ENCODE data around the gene PHACTR3. TPM values are rescaled to one million over a fixed set of nuclear protein-coding genes. Genes with fewer than 3 reads are reported as not detected.
A peak's percentile ranks its signal among the peaks of the same experiment; 100 is the strongest.

PHACTR3 gene
- total RNA-seq, 1 experiment from 2014 or later, result not detected

GRCh38 chr20:59603176-59603575, 1.2 kb upstream of the PHACTR3 start:
- no peaks in the 10 kb centered on the region for H3K79me2 ChIP-seq (ENCODE audit: insufficient read depth, low read length)
- peaks cover 47% of the 10 kb centered on the region for H3K27me3 ChIP-seq (ENCODE audit: insufficient read depth, low read length)
- TF ChIP-seq CTCF (conservative IDR thresholded peaks at IDR 0.05), result no peak
- H3K9ac ChIP-seq (ENCODE audit: extremely low read depth, insufficient read length, low read length), result no peak overlapping the region
- no peaks in the 10 kb centered on the region for H3K36me3 Mint-ChIP-seq (ENCODE audit: insufficient read depth in 1 of 3, low read depth in 3 of 3)
- H3K4me3 Mint-ChIP-seq, result peak overlapping the region in 1 of 2 experiments; percentile 23; a peak in 1 of 5 replicates
- H2BK120ac ChIP-seq (ENCODE audit: low read depth, low read length, poor library complexity, severe bottlenecking), result no peak overlapping the region
- H3K4me2 ChIP-seq (ENCODE audit: insufficient read depth, insufficient read length, low read length), result no peak overlapping the region
- H3K27ac ChIP-seq (ENCODE audit: insufficient read length, low read depth, low read length), result no peak overlapping the region
- H3K4me1 ChIP-seq (ENCODE audit: insufficient read depth, low read length), result no peaks in the 10 kb centered on the region
- no peak overlapping the region for H3T11ph ChIP-seq (ENCODE audit: low read length)
- no peak overlapping the region for H2BK20ac ChIP-seq (ENCODE audit: low read depth, low read length, poor library complexity, severe bottlenecking)
- no peak overlapping the region for H4K91ac ChIP-seq (ENCODE audit: insufficient read length, low read depth, low read length)
- H3K4me1 Mint-ChIP-seq, result no peaks in the 10 kb centered on the region
- no peaks in the 10 kb centered on the region for H3K79me1 ChIP-seq (ENCODE audit: insufficient read depth, low read depth, low read length, poor library complexity, severe bottlenecking)
- no peak overlapping the region for H2AFZ ChIP-seq (ENCODE audit: low read length)
- peaks cover 96% of the 10 kb centered on the region for H3K27me3 Mint-ChIP-seq (ENCODE audit: low read depth)
- H3K23me2 ChIP-seq (ENCODE audit: insufficient read length, low read depth, low read length, poor library complexity, severe bottlenecking), result peaks cover 5% of the 10 kb centered on the region
- peaks cover 0 to 31% of the 10 kb centered on the region in 2 experiments; a peak in 2 of 5 replicates for H3K9me3 Mint-ChIP-seq
- no peak overlapping the region for H3K56ac ChIP-seq (ENCODE audit: insufficient read length, low read depth, low read length)
- H3K9me3 ChIP-seq (ENCODE audit: control insufficient read depth, low read depth, low read length), result no peaks in the 10 kb centered on the region
- H3K23ac ChIP-seq (ENCODE audit: insufficient read length, low read depth, low read length), result no peak overlapping the region
- no peak overlapping the region for H3K18ac ChIP-seq (ENCODE audit: insufficient read length, low read depth, low read length)
- H2BK12ac ChIP-seq (ENCODE audit: insufficient read length, low read depth, low read length), result no peak overlapping the region
- no peak overlapping the region for H2BK5ac ChIP-seq (ENCODE audit: insufficient read length, low read length)
- no peaks in the 10 kb centered on the region for H4K20me1 ChIP-seq (ENCODE audit: control insufficient read depth, insufficient read depth, insufficient read length)
- no peak overlapping the region for H3K4ac ChIP-seq (ENCODE audit: low read depth, low read length)
- WGBS (ENCODE audit: extremely low coverage, insufficient read length, low lambda C conversion rate), result no CpG with 5 or more reads among the region's 9 CpGs
- no peak overlapping the region for H4K5ac ChIP-seq (ENCODE audit: insufficient read length, low read depth, low read length)
- H2AK5ac ChIP-seq (ENCODE audit: insufficient read length, low read length), result no peak overlapping the region
- H3K14ac ChIP-seq (ENCODE audit: insufficient read depth, low read length), result no peak overlapping the region
- H2BK15ac ChIP-seq (ENCODE audit: low read depth, low read length), result no peak overlapping the region
- no peak overlapping the region for H3K27ac Mint-ChIP-seq
- no peak overlapping the region for H4K8ac ChIP-seq (replicated peaks; ENCODE audit: insufficient read length, low read depth, low read length)
- no peak for DNase-seq

Measured in H9 (cell line).